GM18951 (cell line): Measurements from ENCODE around the gene TRIL.

ENCODE experiments used
- POLR2A ChIP-seq: IDR thresholded peaks from 4 replicates; pipeline ENCODE4 v1.6.1; 2011; ENCODE audit warnings: mild to moderate bottlenecking; ENCODE audit not compliant: insufficient read length, insufficient read depth; ENCODE audit errors: extremely low read depth
- in situ Hi-C: fragments of 300-500 bp; cut with MboI; formaldehyde crosslinking; loops from one replicate; pipeline ENCODE4 v1.12.0; 2022; ENCODE audit warnings: low sequenced_read_pairs, mixed read lengths, inconsistent platforms; ENCODE audit not compliant: unreplicated experiment

TRIL gene

GRCh38 chr7:28954471-28954870 lies 3.7 kb downstream of the TRIL start:
- in situ Hi-C loops = no loop called here
- no peak for TF ChIP-seq POLR2A

- in situ Hi-C loops = no loop called here
- TF ChIP-seq POLR2A = no peak
Measured at GRCh38 chr7:28953633-28954032, 4.5 kb downstream of the TRIL start.

DNA sequence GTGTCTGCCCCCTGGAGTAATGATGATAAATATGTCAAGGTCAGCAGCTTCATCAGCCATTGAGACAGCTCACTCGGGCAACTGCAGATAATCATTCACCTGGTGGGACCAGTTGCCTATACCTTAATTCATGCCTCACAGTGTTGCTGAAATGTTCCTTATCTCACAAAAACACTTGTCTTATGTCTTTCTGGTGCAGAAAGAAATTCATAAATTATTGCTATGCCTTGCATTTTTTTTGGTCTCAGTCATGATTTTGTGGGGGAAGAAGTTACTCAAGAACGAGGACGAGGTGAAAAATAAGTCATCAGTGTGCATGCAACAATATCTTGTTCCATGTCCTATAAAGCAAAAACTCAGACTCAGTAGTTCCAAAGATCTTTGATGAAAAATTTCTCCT lies 16.0 kb downstream of the TRIL start:
- TF ChIP-seq POLR2A = no peak

DNA sequence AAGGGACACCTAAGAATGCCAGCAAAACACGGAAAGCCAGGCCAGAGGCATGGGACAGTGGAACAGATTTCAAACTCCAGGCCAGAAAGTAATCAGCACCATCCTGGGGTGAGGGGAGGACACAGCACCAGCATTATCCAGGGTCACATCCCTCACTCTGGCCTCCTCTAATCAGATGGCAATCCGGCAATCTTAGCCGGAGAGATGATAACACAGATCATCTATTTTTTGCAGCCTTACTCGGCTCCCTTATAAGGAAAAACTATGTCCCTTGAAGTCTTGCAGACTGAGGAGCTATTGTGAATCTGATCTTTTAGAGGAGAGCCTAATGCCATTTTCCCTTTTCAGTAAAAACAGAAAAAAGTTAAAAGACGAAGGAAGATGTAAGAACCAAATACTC lies 16.5 kb downstream of the TRIL start:
- TF ChIP-seq POLR2A = no peak
- in situ Hi-C loops = no loop called here

More for the DNA sequence above, 16.0 kb downstream of the TRIL start:
- in situ Hi-C loops = no loop called here

DNA sequence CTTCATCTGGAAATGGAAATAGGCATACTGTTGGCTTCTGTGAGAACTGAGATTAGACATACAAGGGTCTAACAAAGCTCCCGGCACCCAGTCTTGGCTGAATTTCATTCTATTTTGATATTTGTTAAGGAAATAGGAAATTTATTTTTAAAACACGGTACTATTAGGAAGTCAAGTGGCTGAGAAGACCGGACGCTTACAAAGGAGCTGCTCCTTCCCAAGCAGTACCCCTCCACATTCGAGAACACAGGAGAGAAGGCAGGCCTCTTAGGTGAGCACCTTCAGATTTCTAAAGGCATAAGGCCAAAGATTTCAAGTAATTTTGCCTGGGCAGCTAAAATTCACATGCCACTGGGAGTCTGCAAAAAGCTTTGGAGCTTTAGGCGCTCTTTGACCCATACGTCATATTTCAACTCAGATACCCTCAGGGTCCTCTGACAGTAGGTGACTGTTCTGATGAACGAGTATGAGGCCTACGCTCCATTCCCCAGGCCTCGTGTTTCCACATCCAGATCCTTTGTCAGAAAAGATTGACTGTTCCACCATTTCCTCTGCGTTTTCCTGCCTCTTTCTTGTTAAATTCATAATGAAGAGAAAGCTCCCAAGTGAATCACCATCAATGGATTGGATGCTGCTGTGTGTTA lies 17.3 kb downstream of the TRIL start:
- in situ Hi-C loops = no loop called here
- TF ChIP-seq POLR2A = no peak

DNA sequence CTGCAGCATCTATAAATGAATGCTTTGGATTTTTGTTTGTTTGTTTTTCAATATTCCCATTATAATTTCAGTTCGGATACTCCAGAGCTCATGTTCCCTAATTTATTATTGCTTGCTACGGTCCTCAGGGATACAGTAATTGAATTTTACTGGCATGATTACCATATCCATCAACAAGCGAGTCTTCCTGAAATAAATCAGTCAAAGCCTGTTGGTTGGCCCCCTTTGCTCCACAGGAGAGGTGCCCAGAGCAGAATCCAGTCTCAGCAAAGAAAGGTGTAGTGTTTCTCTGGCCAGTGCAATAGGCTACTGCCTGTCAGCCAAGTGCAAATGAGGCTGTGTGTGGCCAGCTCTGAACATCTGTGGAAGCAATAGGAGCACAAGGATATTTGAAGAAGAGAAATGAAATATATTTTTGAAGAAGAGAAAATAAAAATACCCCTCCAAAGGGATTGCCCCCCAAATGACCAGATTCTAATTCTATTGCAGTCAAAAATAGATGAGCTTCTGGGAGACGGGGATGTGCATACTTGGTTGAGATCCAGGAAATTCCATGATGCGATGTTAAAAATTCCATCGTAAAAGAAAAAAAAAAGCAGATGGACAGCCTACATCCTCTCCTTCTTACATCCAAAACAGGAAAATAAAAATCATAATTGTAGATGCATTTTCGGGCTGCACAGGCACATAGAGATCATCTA lies 18.1 kb downstream of the TRIL start:
- in situ Hi-C loops = no loop called here
- TF ChIP-seq POLR2A = no peak

DNA sequence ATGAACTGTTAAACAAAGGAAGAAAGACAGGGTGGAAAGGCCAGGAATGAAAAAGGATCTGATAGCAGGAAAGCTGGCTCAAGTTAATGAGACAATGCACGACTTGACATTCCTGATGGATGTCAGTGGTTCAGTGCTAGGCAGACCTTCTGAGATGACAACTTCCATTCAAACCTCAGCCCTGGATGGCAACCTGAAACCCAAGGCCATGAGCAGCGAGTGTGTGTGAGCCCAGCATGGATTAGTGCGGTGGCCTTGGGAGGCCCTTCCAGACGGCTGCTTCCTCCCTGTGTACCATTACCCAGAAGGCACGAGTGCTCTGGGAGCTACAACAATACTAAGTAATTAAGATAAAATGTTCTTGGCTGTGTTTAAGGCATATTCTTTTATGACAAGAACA lies 18.8 kb downstream of the TRIL start:
- in situ Hi-C loops = no loop called here
- TF ChIP-seq POLR2A = no peak

GRCh38 chr7:28937619-28938018 lies 20.5 kb downstream of the TRIL start:
- in situ Hi-C loops = no loop called here
- TF ChIP-seq POLR2A = no peak

- no peak for TF ChIP-seq POLR2A
- in situ Hi-C loops = no loop called here
Measured at GRCh38 chr7:28937103-28937502, 21.0 kb downstream of the TRIL start.

DNA sequence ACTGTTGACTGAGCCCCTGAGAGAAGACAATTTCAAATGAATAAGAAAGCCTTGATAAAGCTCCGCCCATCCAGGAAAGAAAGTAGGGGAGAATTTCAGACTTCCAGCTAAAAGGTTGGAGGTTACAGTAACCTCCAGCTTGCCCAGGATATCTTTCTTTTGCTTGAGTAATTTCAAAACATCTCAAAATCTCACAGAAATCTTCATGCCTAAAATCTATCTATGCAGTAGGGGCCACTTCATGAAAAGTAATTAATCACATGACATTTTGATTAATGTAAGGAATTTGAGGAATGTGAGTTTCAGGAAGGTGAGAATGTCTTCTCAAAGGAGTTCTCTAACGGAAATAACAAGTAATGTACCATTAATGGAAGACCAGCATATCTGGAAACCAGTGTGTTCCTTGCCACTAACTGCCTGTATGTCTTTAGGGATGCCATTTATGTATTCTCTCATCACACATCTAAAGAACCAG lies 24.2 kb downstream of the TRIL start:
- in situ Hi-C loops = no loop called here
- no peak for TF ChIP-seq POLR2A

- in situ Hi-C loops = no loop called here
- TF ChIP-seq POLR2A = no peak
Measured at GRCh38 chr7:28931565-28931964, 26.6 kb downstream of the TRIL start.

DNA sequence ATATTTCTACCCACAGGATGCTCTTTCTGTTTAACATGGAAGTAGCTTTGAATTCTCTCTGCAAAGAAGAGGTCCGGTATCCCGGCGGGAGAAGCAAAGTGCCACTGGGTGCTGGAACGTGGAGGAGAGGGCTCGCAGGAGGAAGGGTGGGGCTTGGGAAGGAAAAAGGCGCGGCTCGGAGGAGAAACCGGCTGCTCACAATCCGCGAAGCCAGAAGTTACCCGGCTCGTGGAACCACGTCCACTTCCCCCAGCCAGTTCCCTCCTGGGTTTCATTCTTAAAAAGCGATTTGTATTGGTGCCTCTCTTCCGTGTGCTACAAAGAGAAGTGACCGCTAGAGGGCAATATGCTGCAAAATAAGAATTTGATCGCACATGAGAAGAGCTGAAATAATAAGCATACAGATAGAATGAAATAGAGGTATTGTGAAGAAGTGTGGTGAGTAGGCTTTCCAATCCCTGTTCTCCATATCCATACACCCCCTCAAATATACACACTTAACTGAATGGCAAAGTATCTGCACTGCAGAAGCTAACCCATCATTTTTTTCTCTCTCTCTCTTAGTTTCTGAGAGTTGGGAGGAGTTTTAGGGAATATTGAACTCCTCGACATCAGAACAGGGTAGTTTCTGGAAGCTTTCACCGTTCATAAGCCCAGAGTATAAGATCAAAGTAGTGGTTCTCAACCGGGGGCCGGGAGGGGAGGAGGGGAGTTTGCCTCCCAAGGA lies 31.1 kb downstream of the TRIL start:
- no peak for TF ChIP-seq POLR2A
- in situ Hi-C loops = loop anchor here (5.0 to 10.0 kb wide), 2 partner anchors 175 to 478 kb away; no protein-coding TSS in a partner anchor

DNA sequence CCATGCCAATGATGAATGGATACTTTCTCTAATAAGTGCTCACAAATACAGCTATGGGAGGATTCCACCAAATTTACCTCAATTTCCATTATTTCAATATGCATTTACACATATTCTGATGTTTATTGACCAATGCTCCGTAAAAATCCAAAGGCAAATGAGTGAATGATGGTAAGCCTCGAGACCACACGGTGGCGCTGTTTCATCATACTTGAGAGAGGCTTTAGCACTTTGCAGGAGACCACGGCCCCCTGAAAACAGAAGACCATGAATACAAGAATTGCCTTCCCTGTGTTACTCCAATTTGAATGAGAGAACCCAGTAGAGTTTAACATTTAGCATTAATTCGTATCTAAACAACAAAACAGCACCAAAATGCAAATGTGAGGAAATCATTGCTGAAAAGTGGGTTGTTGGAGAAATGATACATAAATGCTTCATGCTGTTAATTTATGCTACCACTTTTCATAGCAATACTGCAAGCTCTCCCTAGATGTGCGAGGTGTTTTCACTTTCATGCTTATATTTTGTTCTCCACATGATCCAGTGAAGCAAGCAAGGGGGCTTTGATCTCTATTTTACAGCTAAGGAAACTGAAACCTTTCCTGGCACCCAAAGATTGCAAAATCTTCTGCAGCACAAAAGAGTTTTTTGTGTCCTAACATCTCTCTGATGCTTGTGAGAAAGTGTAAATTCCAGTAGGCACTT lies 35.4 kb downstream of the TRIL start:
- in situ Hi-C loops = loop anchor here (10.0 kb wide), 1 partner anchor 482 kb away; no protein-coding TSS in a partner anchor
- TF ChIP-seq POLR2A = no peak
